HCT116 (cell line): ENCODE results near the gene CDK14. TPM values are rescaled to one million over a fixed set of nuclear protein-coding genes. Genes with fewer than 3 reads are reported as not detected.

Source experiments
- ATAC-seq: fragments of 200-7000 bp; cut with Tn5 transposase; 2 replicates; pipeline ENCODE4 v1.9.1; 2020; ENCODE audit warnings: mild to moderate bottlenecking, moderate library complexity
- BruUV-seq: library from RNA; stranded (reverse); fragments of 400-500 nt; replicated peaks from 2 replicates; lab custom pipeline; 2021; lab: Mats Ljungman, UMichigan
- CTCF ChIA-PET: fragments of 300-600 bp; sonication (Branson Sonifier 250); formaldehyde crosslinking; loops from one replicate; lab custom pipeline; 2021; ENCODE audit warnings: antibody characterized with exemption; lab: Charles Lee
- POLR2A ChIA-PET: fragments of 300-600, 350-600 bp; sonication (Branson Sonifier 250); formaldehyde crosslinking; loops from one replicate; lab custom pipeline; 2021; ENCODE audit warnings: antibody characterized with exemption; lab: Charles Lee
- RAD21 ChIA-PET, 2 experiments: fragments of 300-600 bp; sonication (Branson Sonifier 250); formaldehyde crosslinking; loops; one replicate each; lab custom pipeline; 2023; ENCODE audit warnings: low total read pairs in 2 of 2; ENCODE audit not compliant: uncharacterized antibody in 2 of 2, unreplicated experiment in 2 of 2, low non-redundant PET in 1 of 2; lab: Charles Lee
- DNase-seq: peaks from one replicate; pipeline ENCODE4 v3.0.0-alpha.2; 2010; ENCODE audit warnings: low read depth, low spot score
- H2AFZ ChIP-seq: fragments of 200-600 bp; shearing (Covaris generic), sonication (generic); 2 replicates; pipeline ENCODE4 v1.6.1; 2017; ENCODE audit warnings: low read depth, mixed run types, mixed read lengths, antibody characterized with exemption, low read length; ENCODE audit not compliant: poor library complexity, severe bottlenecking
- H3K27ac ChIP-seq: 2 replicates; pipeline ENCODE4 v1.5.1; 2012; ENCODE audit warnings: low read depth, low read length
- H3K27me3 ChIP-seq: fragments of 200-600 bp; sonication (generic); 2 replicates; pipeline ENCODE4 v1.6.1; 2016; ENCODE audit warnings: mixed run types, low read length, mixed read lengths; ENCODE audit not compliant: insufficient read depth
- H3K36me3 ChIP-seq, 2 experiments: fragments of 200-500 bp in 1 of 2; fragments of 200-600 bp in 1 of 2; sonication (Bioruptor generic) in 1 of 2; sonication (generic) in 1 of 2; 2 replicates each; pipeline versions ENCODE4 v1.5.1 to v1.6.1; 2014 to 2016; ENCODE audit warnings: low read length in 2 of 2, inconsistent platforms in 1 of 2, mixed read lengths in 1 of 2, mixed run types in 1 of 2; ENCODE audit not compliant: insufficient read depth in 2 of 2, control insufficient read depth in 1 of 2
- H3K4me1 ChIP-seq, 2 experiments: fragments of 200-600 bp in 1 of 2; sonication (generic) in 1 of 2; 2 replicates each; pipeline versions ENCODE4 v1.5.1 to v1.6.1; 2012 to 2017; ENCODE audit warnings: low read length in 2 of 2, inconsistent platforms in 1 of 2, mild to moderate bottlenecking in 1 of 2, mixed read lengths in 1 of 2, mixed run types in 1 of 2, moderate library complexity in 1 of 2; ENCODE audit not compliant: insufficient read depth in 2 of 2, control insufficient read depth in 1 of 2
- H3K4me2 ChIP-seq: fragments of 200-600 bp; sonication (generic); 2 replicates; pipeline ENCODE4 v1.6.1; 2017; ENCODE audit warnings: mixed run types, low read length, mixed read lengths
- H3K4me3 ChIP-seq, 2 experiments: fragments of 200-600 bp in 1 of 2; sonication (generic) in 1 of 2; replicated peaks in 1 of 2; 2 replicates each; pipeline ENCODE4 v1.5.1; 2011 to 2016; ENCODE audit warnings: low read length in 2 of 2, control low read depth in 1 of 2, low read depth in 1 of 2, mild to moderate bottlenecking in 1 of 2, mixed read lengths in 1 of 2, mixed run types in 1 of 2
- H3K79me2 ChIP-seq: fragments of 200-600 bp; sonication (generic); 2 replicates; pipeline ENCODE4 v1.6.1; 2017; ENCODE audit warnings: mild to moderate bottlenecking, mixed run types, low read length, moderate library complexity, mixed read lengths; ENCODE audit not compliant: insufficient read depth
- H3K9ac ChIP-seq: fragments of 200-600 bp; sonication (generic); 2 replicates; pipeline ENCODE4 v1.6.1; 2016; ENCODE audit warnings: low read length, mixed read lengths
- H3K9me2 ChIP-seq: fragments of 200-600 bp; sonication (generic), shearing (Covaris generic); 2 replicates; pipeline ENCODE4 v1.6.1; 2017; ENCODE audit warnings: mixed run types, mild to moderate bottlenecking, moderate library complexity; ENCODE audit not compliant: insufficient read depth
- H3K9me3 ChIP-seq, 2 experiments: fragments of 200-500 bp in 1 of 2; fragments of 200-600 bp in 1 of 2; sonication (Bioruptor generic) in 1 of 2; sonication (generic) in 1 of 2; 2 replicates each; pipeline ENCODE4 v1.6.1; 2014 to 2017; ENCODE audit warnings: low read length in 2 of 2, mixed read lengths in 2 of 2, inconsistent platforms in 1 of 2, low read depth in 1 of 2, mild to moderate bottlenecking in 1 of 2, mixed run types in 1 of 2, moderate library complexity in 1 of 2; ENCODE audit not compliant: control insufficient read depth in 1 of 2, insufficient read depth in 1 of 2
- H4K20me1 ChIP-seq: fragments of 200-600 bp; sonication (generic), shearing (Covaris generic); 2 replicates; pipeline ENCODE4 v1.6.1; 2017; ENCODE audit warnings: mixed run types, mild to moderate bottlenecking, moderate library complexity; ENCODE audit not compliant: insufficient read depth
- CBX3 ChIP-seq: IDR thresholded peaks from 2 replicates; pipeline ENCODE4 v1.6.1; 2012; ENCODE audit warnings: low read depth
- CEBPB ChIP-seq: IDR thresholded peaks from 2 replicates; pipeline ENCODE4 v1.6.1; 2012; ENCODE audit warnings: low read depth
- EZH2 ChIP-seq: fragments of 200-600 bp; sonication (generic); IDR thresholded peaks from 2 replicates; pipeline ENCODE4 v1.6.1; 2017; ENCODE audit warnings: antibody characterized with exemption, mixed run types
- EZH2phosphoT487 ChIP-seq: fragments of 200-600 bp; IDR thresholded peaks from 2 replicates; pipeline ENCODE4 v1.6.1; 2018; ENCODE audit warnings: antibody characterized with exemption, borderline replicate concordance
- FOSL1 ChIP-seq: IDR thresholded peaks from 2 replicates; pipeline ENCODE4 v1.6.1; 2012; ENCODE audit warnings: low read depth
- JUND ChIP-seq: IDR thresholded peaks from 2 replicates; pipeline ENCODE4 v1.6.1; 2012
- POLR2A ChIP-seq: IDR thresholded peaks from 2 replicates; pipeline ENCODE4 v1.7.0; 2011; ENCODE audit warnings: borderline replicate concordance; ENCODE audit not compliant: insufficient read depth, insufficient read length; ENCODE audit errors: extremely low read depth
- SP1 ChIP-seq: IDR thresholded peaks from 2 replicates; pipeline ENCODE4 v1.6.1; 2012; ENCODE audit warnings: low read depth
- YY1 ChIP-seq: IDR thresholded peaks from 2 replicates; pipeline ENCODE4 v1.6.1; 2011; ENCODE audit warnings: low read length, low read depth, moderate library complexity, mild to moderate bottlenecking; ENCODE audit not compliant: insufficient replicate concordance; ENCODE audit errors: extremely low read depth
- ZFX ChIP-seq: fragments of 450-650 bp; IDR thresholded peaks from 2 replicates; pipeline ENCODE4 v1.6.1; 2017
- ZNF274 ChIP-seq: fragments of 200-500 bp; sonication (Bioruptor generic); IDR thresholded peaks from 2 replicates; pipeline ENCODE4 v1.6.1; 2014; ENCODE audit warnings: mild to moderate bottlenecking, low read depth, low read length, inconsistent platforms
- intact Hi-C: fragments of 100-400 bp; cut with micrococcal nuclease; formaldehyde crosslinking; loops from 2 replicates; pipeline ENCODE4 v1.10.0; 2022
- total RNA-seq: library from RNA; stranded (reverse); gene quantifications from one replicate; pipeline ENCODE4 v1.2.1, GENCODE V29; 2021; ENCODE audit not compliant: unreplicated experiment
- TF ChIP-seq, protein P1 (sequence below): IDR thresholded peaks from 2 replicates; pipeline ENCODE4 v1.6.1; 2012; ENCODE audit warnings: low read depth
- TF ChIP-seq, protein P2 (sequence below): IDR thresholded peaks from 2 replicates; pipeline ENCODE4 v1.6.1; 2011; ENCODE audit warnings: mild to moderate bottlenecking, low read length, moderate library complexity; ENCODE audit not compliant: insufficient replicate concordance; ENCODE audit errors: extremely low read depth
- TF ChIP-seq, protein P3 (sequence below): IDR thresholded peaks from 2 replicates; pipeline ENCODE4 v1.6.1; 2012

The CDK14 gene
- total RNA-seq, 1 experiment from 2014 or later = 10.2 TPM

GRCh38 chr7:90833443-90833842 lies 237.3 kb downstream of the CDK14 start:
- H3K4me1 ChIP-seq = no peaks in the 10 kb centered on the region
- no peaks in the 10 kb centered on the region for H3K9me2 ChIP-seq
- no peaks in the 10 kb centered on the region for H3K27me3 ChIP-seq
- TF ChIP-seq EZH2phosphoT487 (no peak), POLR2A (no peak), ZNF274 (no peak), CEBPB (no peak), SP1 (no peak), JUND (no peak)
- TF ChIP-seq, protein P1, sequence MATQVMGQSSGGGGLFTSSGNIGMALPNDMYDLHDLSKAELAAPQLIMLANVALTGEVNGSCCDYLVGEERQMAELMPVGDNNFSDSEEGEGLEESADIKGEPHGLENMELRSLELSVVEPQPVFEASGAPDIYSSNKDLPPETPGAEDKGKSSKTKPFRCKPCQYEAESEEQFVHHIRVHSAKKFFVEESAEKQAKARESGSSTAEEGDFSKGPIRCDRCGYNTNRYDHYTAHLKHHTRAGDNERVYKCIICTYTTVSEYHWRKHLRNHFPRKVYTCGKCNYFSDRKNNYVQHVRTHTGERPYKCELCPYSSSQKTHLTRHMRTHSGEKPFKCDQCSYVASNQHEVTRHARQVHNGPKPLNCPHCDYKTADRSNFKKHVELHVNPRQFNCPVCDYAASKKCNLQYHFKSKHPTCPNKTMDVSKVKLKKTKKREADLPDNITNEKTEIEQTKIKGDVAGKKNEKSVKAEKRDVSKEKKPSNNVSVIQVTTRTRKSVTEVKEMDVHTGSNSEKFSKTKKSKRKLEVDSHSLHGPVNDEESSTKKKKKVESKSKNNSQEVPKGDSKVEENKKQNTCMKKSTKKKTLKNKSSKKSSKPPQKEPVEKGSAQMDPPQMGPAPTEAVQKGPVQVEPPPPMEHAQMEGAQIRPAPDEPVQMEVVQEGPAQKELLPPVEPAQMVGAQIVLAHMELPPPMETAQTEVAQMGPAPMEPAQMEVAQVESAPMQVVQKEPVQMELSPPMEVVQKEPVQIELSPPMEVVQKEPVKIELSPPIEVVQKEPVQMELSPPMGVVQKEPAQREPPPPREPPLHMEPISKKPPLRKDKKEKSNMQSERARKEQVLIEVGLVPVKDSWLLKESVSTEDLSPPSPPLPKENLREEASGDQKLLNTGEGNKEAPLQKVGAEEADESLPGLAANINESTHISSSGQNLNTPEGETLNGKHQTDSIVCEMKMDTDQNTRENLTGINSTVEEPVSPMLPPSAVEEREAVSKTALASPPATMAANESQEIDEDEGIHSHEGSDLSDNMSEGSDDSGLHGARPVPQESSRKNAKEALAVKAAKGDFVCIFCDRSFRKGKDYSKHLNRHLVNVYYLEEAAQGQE = no peak
- no peak overlapping the region for H3K27ac ChIP-seq
- H3K9me3 ChIP-seq = no peaks in the 10 kb centered on the region
- H3K79me2 ChIP-seq = no peaks in the 10 kb centered on the region
- ChIA-PET POLR2A (no interaction called here), RAD21 (no interaction called here), CTCF (no interaction called here)
- no peaks in the 10 kb centered on the region for H4K20me1 ChIP-seq
- H2AFZ ChIP-seq = no peak overlapping the region
- H3K36me3 ChIP-seq = no peaks in the 10 kb centered on the region
- intact Hi-C loops = no loop called here
- H3K9ac ChIP-seq = no peak overlapping the region
- no peak for ATAC-seq
- no TSS peak for BruUV-seq
- DNase-seq = no peak
- no peak overlapping the region for H3K4me2 ChIP-seq
- H3K4me3 ChIP-seq = no peak overlapping the region

DNA sequence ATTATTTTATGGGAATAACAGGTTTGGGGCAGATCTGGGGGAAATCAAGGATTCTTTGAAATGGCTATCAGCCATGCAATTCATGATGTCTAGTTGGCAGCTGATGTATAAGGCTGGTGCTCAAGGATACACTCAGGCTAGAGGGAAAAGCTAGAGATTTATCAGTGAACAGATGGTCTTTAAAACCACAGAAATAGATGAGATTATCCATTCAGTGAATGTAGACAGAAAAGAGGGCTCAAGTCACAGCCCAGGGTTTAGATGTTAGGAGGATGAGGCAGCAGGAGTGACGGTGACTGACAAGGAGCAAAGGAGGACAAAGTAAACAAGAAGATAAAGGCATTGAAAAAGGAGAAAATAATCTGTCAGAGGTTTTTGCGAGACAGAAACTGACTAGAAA lies 238.7 kb downstream of the CDK14 start:
- no peaks in the 10 kb centered on the region for H3K9me3 ChIP-seq
- no peaks in the 10 kb centered on the region for H3K27me3 ChIP-seq
- H3K4me1 ChIP-seq = no peaks in the 10 kb centered on the region
- POLR2A ChIA-PET = no interaction called here
- CTCF ChIA-PET = no interaction called here
- no TSS peak for BruUV-seq
- no peak overlapping the region for H3K9ac ChIP-seq
- no peak overlapping the region for H3K27ac ChIP-seq
- H3K36me3 ChIP-seq = no peaks in the 10 kb centered on the region
- RAD21 ChIA-PET = no interaction called here
- H3K79me2 ChIP-seq = no peaks in the 10 kb centered on the region
- H2AFZ ChIP-seq = no peak overlapping the region
- H3K4me3 ChIP-seq = no peak overlapping the region
- ATAC-seq = no peak
- H3K4me2 ChIP-seq = no peak overlapping the region
- H4K20me1 ChIP-seq = no peaks in the 10 kb centered on the region
- DNase-seq = no peak
- H3K9me2 ChIP-seq = no peaks in the 10 kb centered on the region
- intact Hi-C loops = no loop called here
- TF ChIP-seq, protein P2, sequence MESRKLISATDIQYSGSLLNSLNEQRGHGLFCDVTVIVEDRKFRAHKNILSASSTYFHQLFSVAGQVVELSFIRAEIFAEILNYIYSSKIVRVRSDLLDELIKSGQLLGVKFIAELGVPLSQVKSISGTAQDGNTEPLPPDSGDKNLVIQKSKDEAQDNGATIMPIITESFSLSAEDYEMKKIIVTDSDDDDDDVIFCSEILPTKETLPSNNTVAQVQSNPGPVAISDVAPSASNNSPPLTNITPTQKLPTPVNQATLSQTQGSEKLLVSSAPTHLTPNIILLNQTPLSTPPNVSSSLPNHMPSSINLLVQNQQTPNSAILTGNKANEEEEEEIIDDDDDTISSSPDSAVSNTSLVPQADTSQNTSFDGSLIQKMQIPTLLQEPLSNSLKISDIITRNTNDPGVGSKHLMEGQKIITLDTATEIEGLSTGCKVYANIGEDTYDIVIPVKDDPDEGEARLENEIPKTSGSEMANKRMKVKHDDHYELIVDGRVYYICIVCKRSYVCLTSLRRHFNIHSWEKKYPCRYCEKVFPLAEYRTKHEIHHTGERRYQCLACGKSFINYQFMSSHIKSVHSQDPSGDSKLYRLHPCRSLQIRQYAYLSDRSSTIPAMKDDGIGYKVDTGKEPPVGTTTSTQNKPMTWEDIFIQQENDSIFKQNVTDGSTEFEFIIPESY = no peak
- no peak for TF ChIP-seq ZFX
- no peak for TF ChIP-seq CBX3
- TF ChIP-seq FOSL1 = no peak
- no peak for TF ChIP-seq YY1
- no peak for TF ChIP-seq EZH2
- no peak for TF ChIP-seq CEBPB
- TF ChIP-seq POLR2A = no peak
- no peak for TF ChIP-seq ZNF274
- TF ChIP-seq, protein P3, sequence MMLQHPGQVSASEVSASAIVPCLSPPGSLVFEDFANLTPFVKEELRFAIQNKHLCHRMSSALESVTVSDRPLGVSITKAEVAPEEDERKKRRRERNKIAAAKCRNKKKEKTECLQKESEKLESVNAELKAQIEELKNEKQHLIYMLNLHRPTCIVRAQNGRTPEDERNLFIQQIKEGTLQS = no peak
